ENCODE data around the gene B4GALT6.

GRCh38 chr18:31587529-31587928, 96.9 kb downstream of the B4GALT6 start:
- TF ChIP-seq CTCF (conservative IDR thresholded peaks at IDR 0.05; ENCODE audit: low read length) (no peak), EZH2phosphoT487 (IDR thresholded peaks at IDR 0.05; ENCODE audit: borderline replicate concordance) (no peak)
